Heart right ventricle (tissue), 16 donors: ENCODE results near the gene SERF2. TPM values are rescaled to one million over a fixed set of nuclear protein-coding genes. Genes with fewer than 3 reads are reported as not detected.
A peak's percentile ranks its signal among the peaks of the same experiment; 100 is the strongest.

ENCODE experiments used
- ATAC-seq, 8 donors: fragments of 200-7000 bp; cut with Tn5 transposase; one replicate each; pipeline ENCODE4 v1.9.1; 2020; ENCODE audit warnings: mild to moderate bottlenecking in 8 of 8, moderate library complexity in 8 of 8, moderate number of reproducible peaks in 1 of 8
- DNase-seq, 2 donors: peaks; one replicate each; pipeline ENCODE4 v3.0.0-alpha.2; 2020
- H3K27ac ChIP-seq, 10 donors: fragments of 200-600 bp; sonication (generic) in 2 of 10; one replicate each; pipeline versions ENCODE4 v1.5.0 to v1.8.0; 2020 to 2022; ENCODE audit warnings: mild to moderate bottlenecking in 3 of 10
- H3K27me3 ChIP-seq, 7 donors: fragments of 200-600 bp; one replicate each; pipeline ENCODE4 v1.8.0; 2021 to 2022; ENCODE audit warnings: mild to moderate bottlenecking in 2 of 7
- H3K36me3 ChIP-seq, 9 donors: fragments of 200-600 bp; sonication (generic) in 1 of 9; one replicate each; pipeline versions ENCODE4 v1.5.0 to v1.8.0; 2020 to 2022; ENCODE audit warnings: mild to moderate bottlenecking in 2 of 9
- H3K4me1 ChIP-seq, 9 donors: fragments of 200-600 bp; sonication (generic) in 1 of 9; one replicate each; pipeline versions ENCODE4 v1.5.0 to v1.8.0; 2020 to 2022; ENCODE audit warnings: mild to moderate bottlenecking in 4 of 9
- H3K4me3 ChIP-seq, 10 donors: fragments of 200-600 bp; sonication (generic) in 2 of 10; one replicate each; pipeline versions ENCODE4 v1.5.0 to v1.8.0; 2020 to 2022; ENCODE audit warnings: mild to moderate bottlenecking in 7 of 10, moderate library complexity in 2 of 10
- H3K9me3 ChIP-seq, 11 donors: fragments of 200-600 bp in 10 of 11; sonication (generic) in 2 of 11; one replicate each; pipeline versions ENCODE4 v1.5.0 to v1.8.0; 2013 to 2022; ENCODE audit warnings: mild to moderate bottlenecking in 2 of 11, control low read depth in 1 of 11, moderate library complexity in 1 of 11
- WGBS, 2 donors: extraction: QIAGEN DNeasy Blood & Tissue Kit; methylation state at CpG; one replicate each; pipeline ENCODE4 v1.1.7; 2013; ENCODE audit warnings: inconsistent platforms in 1 of 2; 5-methylcytosine and 5-hydroxymethylcytosine counted together
- intact Hi-C, 10 donors: fragments of 100-400 bp; cut with DNase I; formaldehyde crosslinking; loops; one replicate each; pipeline versions ENCODE4 v1.11.1 to v1.14.2; 2022
- polyA plus RNA-seq, 2 donors: library from polyadenylated mRNA; stranded (reverse); fragments of 200-250 nt; gene quantifications; one replicate each; pipeline ENCODE4 v1.2.3, GENCODE V29; 2013
- total RNA-seq, 10 donors: library from RNA; stranded (reverse); fragmentation: NEBNext Ultra II Directional in 3 of 10; extraction: Animal tissue kit (Norgen Biotek cat#: 25700) in 3 of 10; gene quantifications; one replicate each; pipeline versions ENCODE4 v1.2.1 to v1.2.4, GENCODE V29; 2021 to 2023
- TF ChIP-seq, protein P1 (sequence below), 9 donors: fragments of 200-600 bp; sonication (generic) in 2 of 9; IDR thresholded peaks; one replicate each; pipeline versions ENCODE4 v1.5.0 to v1.8.0; 2021 to 2022; ENCODE audit warnings: antibody characterized with exemption in 9 of 9, mild to moderate bottlenecking in 5 of 9, moderate library complexity in 1 of 9
- donor health status: Arrhythmogenic right ventricular cardiomyopathy.
- donor health status: ischemic (EF 13 %, LVEDD 7.1; RV severe dilation, severe dysfunction).
- donor health status: healthy with polysubstance abuse.
- donor health status: DM: no; HTN: yes; CAD: no.
- donor health status: DM: no; HTN: no; CAD: no.
- donor health status: ischemic (EF 25% LVEDD 6.9; RV normal size, moderate dysfunction).
- donor health status: ischemic (EF 25% LVEDD 5.7; RV mildly dilated, moderate dysfunction).
- donor health status: healthy.
- donor health status: DM: yes; HTN: yes; CAD: no.
- donor health status: Ischemic cardiomyopathy.
- donor health status: ischemic (EF 35%, LVEDD 5.7; RV mildly dilated, moderate dysfunction).
- donor health status: nonischemic (EF 11% LVEDD 7.7; RV severe dilation, severe dysfunction).
- donor health status: DM: yes; HTN: yes; CAD: no.
- donor health status: PGD.
- donor health status: ischemic (EF 29% LVEDD 5.4; RV normal size, mild dysfunction).
- donor health status: nonischemic (EF 23%, LVEDD 6.1; RV moderate dilation, normal function).

The SERF2 gene
- total and polyA plus RNA-seq, 12 donors: 626 to 4,286 (median 744) TPM

DNA sequence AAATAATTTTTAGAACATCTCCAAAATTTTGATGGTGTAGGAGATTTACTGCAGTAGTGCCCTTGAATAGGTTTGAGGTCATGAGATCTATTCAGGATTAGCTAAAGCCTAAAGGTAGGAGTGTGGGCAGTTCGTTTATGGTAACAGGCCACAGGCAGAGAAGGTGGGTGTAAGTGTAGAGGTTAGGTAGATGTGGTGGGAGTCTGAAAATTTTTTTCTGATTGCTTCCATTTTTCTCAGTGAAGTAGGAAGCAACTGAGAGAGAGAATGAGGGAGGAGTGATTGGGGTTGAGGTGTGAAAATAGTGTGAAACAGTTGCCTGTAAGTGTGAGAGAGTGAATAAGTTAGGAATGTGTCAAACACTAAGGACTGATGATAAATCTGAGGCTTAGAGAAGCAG is 13.1 kb upstream of the SERF2 start:
- Histone ChIP-seq H3K36me3 (peaks cover 0 to 4% (median 0%) of the 10 kb centered on the region in 9 donors), H3K27me3 (no peaks in the 10 kb centered on the region), H3K4me1 (peaks cover 4 to 25% (median 17%) of the 10 kb centered on the region in 9 donors), H3K4me3 (no peak overlapping the region), H3K27ac (no peak overlapping the region), H3K9me3 (no peaks in the 10 kb centered on the region)
- DNase-seq (no peak), ATAC-seq (no peak)
- TF ChIP-seq, protein P1, sequence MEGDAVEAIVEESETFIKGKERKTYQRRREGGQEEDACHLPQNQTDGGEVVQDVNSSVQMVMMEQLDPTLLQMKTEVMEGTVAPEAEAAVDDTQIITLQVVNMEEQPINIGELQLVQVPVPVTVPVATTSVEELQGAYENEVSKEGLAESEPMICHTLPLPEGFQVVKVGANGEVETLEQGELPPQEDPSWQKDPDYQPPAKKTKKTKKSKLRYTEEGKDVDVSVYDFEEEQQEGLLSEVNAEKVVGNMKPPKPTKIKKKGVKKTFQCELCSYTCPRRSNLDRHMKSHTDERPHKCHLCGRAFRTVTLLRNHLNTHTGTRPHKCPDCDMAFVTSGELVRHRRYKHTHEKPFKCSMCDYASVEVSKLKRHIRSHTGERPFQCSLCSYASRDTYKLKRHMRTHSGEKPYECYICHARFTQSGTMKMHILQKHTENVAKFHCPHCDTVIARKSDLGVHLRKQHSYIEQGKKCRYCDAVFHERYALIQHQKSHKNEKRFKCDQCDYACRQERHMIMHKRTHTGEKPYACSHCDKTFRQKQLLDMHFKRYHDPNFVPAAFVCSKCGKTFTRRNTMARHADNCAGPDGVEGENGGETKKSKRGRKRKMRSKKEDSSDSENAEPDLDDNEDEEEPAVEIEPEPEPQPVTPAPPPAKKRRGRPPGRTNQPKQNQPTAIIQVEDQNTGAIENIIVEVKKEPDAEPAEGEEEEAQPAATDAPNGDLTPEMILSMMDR (IDR thresholded peaks at IDR 0.05): no peak
- intact Hi-C loops: no loop called here
- 85 to 87% methylated on average over 1 of the region's 1 CpG for WGBS, 2 donors

DNA sequence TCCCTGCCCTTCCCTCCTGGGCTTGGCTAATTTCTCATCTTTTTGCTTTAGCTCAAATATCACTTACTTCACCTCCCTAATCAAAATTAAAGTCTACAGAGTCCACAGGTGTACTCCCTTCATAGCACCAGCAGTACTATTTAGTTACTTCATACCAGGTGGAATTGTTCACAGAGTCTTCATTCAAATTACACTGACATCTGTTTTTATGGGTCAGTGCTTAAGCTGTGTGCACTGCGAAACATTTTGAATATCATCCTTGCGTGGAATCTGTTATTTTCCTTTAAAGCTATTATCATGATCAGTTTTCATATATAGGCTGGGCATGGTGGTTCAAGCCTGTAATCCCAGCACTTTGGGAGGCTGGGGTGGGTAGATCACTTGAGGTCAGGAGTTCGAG is 2.7 kb upstream of the SERF2 start:
- 97 to 98% methylated on average over 3 of the region's 3 CpGs for WGBS, 2 donors
- DNase-seq: no peak

DNA sequence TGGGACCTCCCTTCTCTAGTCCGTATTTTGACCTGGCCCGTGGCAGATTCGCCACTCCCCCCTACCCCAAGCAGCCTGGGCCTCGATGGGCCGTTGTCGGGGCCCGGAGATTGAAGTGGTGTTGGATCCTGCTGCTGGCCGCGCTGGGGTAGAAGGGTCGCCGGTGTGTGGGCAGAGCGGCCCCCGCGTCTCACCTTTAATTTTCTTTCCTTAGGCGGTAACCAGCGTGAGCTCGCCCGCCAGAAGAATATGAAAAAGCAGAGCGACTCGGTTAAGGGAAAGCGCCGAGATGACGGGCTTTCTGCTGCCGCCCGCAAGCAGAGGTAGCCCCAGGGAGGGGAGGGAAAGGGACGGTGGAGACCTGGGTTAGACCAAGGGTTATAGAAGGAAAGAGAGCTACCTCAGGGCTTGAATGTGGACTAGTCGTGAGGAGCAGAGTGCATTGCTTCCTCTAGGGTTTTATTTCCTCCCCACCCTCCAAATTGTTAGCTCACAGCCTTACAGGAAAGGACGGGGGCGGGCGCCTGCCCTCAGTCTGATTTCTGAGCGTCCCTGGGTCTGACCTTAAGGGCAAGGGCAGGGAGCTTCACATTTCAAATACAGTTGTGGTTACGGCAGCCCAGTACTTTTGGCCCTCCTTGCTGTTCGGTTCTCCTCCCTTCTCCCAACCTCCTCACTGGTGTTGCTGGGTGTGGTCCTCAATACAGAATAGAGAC is 799 bp downstream of the SERF2 start:
- peak overlapping the region; percentile 70 to 100 (median 90) for H3K4me3 ChIP-seq
- DNase-seq (peak; percentile 33 to 49), ATAC-seq (peak in 7 of 8 donors; percentile 7 to 37 (median 28))
- peak overlapping the region; percentile 93 to 100 (median 98) for H3K27ac ChIP-seq
- H3K4me1 ChIP-seq: peaks cover 20 to 55% (median 39%) of the 10 kb centered on the region in 9 donors
- H3K9me3 ChIP-seq: no peaks in the 10 kb centered on the region
- no peaks in the 10 kb centered on the region for H3K27me3 ChIP-seq
- WGBS, 2 donors: 1% methylated on average over 33 of the region's 33 CpGs
- TF ChIP-seq, protein P1 (IDR thresholded peaks at IDR 0.05): peak in 1 of 9 donors; percentile 9
- intact Hi-C loops: loop anchor here in 1 of 10 donors (5.0 kb wide), 1 partner anchor 301 kb away; the partner anchor contains the start of gene TP53BP1
- peaks cover 0 to 48% (median 15%) of the 10 kb centered on the region in 9 donors for H3K36me3 ChIP-seq

More for the DNA sequence above, 2.7 kb upstream of the SERF2 start:
- Histone ChIP-seq H3K9me3 (no peaks in the 10 kb centered on the region), H3K4me3 (no peak overlapping the region), H3K27me3 (no peaks in the 10 kb centered on the region), H3K4me1 (peaks cover 8 to 20% (median 19%) of the 10 kb centered on the region in 9 donors), H3K27ac (no peak overlapping the region), H3K36me3 (peaks cover 0 to 13% (median 1%) of the 10 kb centered on the region in 9 donors)
- intact Hi-C loops: no loop called here
- TF ChIP-seq, protein P1 (IDR thresholded peaks at IDR 0.05): no peak
- ATAC-seq: no peak

DNA sequence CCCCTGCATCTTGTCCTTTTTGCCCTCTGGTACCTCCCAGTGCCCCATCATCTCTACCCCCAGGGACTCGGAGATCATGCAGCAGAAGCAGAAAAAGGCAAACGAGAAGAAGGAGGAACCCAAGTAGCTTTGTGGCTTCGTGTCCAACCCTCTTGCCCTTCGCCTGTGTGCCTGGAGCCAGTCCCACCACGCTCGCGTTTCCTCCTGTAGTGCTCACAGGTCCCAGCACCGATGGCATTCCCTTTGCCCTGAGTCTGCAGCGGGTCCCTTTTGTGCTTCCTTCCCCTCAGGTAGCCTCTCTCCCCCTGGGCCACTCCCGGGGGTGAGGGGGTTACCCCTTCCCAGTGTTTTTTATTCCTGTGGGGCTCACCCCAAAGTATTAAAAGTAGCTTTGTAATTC is 1.5 kb downstream of the SERF2 start:
- H3K4me3 ChIP-seq: peak overlapping the region; percentile 70 to 100 (median 90)
- TF ChIP-seq, protein P1 (IDR thresholded peaks at IDR 0.05): no peak
- no peaks in the 10 kb centered on the region for H3K27me3 ChIP-seq
- H3K9me3 ChIP-seq: no peaks in the 10 kb centered on the region
- ATAC-seq (no peak), DNase-seq (no peak)
- 75 to 77% methylated on average over 10 of the region's 10 CpGs for WGBS, 2 donors
- H3K4me1 ChIP-seq: peaks cover 20 to 62% (median 46%) of the 10 kb centered on the region in 9 donors
- peaks cover 0 to 54% (median 15%) of the 10 kb centered on the region in 9 donors for H3K36me3 ChIP-seq
- peak overlapping the region in 9 of 10 donors; percentile 95 to 100 (median 98) for H3K27ac ChIP-seq
- intact Hi-C loops: loop anchor here in 1 of 10 donors (5.0 kb wide), 1 partner anchor 301 kb away; the partner anchor contains the start of gene TP53BP1
